K562 (cell line): Measurements from ENCODE around the gene DLG4. TPM values are rescaled to one million over a fixed set of nuclear protein-coding genes. Genes with fewer than 3 reads are reported as not detected.

Source experiments
- ELF1 ChIP-seq: fragments of 200-800 bp; sonication (Bioruptor generic); IDR thresholded peaks from 2 replicates; pipeline ENCODE4 v1.6.1; 2016; ENCODE audit warnings: missing genetic modification characterization, missing compliant biosample characterization
- NBN ChIP-seq: fragments of 450-650 bp; IDR thresholded peaks from 2 replicates; pipeline ENCODE4 v1.6.1; 2016; ENCODE audit warnings: low read depth, mild to moderate bottlenecking
- SNIP1 ChIP-seq: fragments of 450-650 bp; IDR thresholded peaks from 2 replicates; pipeline ENCODE4 v1.7.1; 2017; ENCODE audit warnings: low read depth, mild to moderate bottlenecking
- TAL1 ChIP-seq: fragments of 450-650 bp; IDR thresholded peaks from 2 replicates; pipeline ENCODE4 v1.6.1; 2016; ENCODE audit warnings: mild to moderate bottlenecking
- ZNF408 ChIP-seq: fragments of 250-450 bp; sonication (Bioruptor Pico); IDR thresholded peaks from 2 replicates; pipeline ENCODE4 v1.4.0; 2020; ENCODE audit warnings: low read depth, mild to moderate bottlenecking, moderate library complexity
- ZNF586 ChIP-seq: fragments of 450-650 bp; formaldehyde crosslinking; conservative IDR thresholded peaks from 2 replicates; pipeline ENCODE4 v1.4.0; 2020; ENCODE audit warnings: mild to moderate bottlenecking, moderate library complexity
- polyA plus RNA-seq, 8 experiments: library from polyadenylated mRNA; depleted of rRNA in 4 of 8; stranded (reverse) in 5 of 8; unstranded in 3 of 8; fragments of >200 nt; fragmentation: Nextera tagmentation in 2 of 8; fragmentation: Illumina TruSeq in 1 of 8; extraction: Ambion mirVana in 2 of 8; extraction: Trizol in 1 of 8; gene quantifications; 2 replicates each; pipeline versions ENCODE4 v1.2.1 to v1.2.3, GENCODE V29; 2011 to 2014; ENCODE audit warnings: inconsistent platforms in 1 of 8, missing spikeins in 1 of 8
- total RNA-seq, 7 experiments: library from RNA; depleted of rRNA in 6 of 7; stranded (reverse); fragments of >200 nt in 6 of 7; fragmentation: Illumina TruSeq in 2 of 7; extraction: Trizol in 2 of 7; gene quantifications; 2 replicates each; pipeline versions ENCODE4 v1.2.1 to v1.2.3, GENCODE V29; 2011 to 2021; ENCODE audit warnings: low replicate concordance in 1 of 7
- TF ChIP-seq, protein P1 (sequence below): fragments of 200-600 bp; sonication (generic); IDR thresholded peaks from one replicate; pipeline ENCODE4 v1.6.1; 2012; ENCODE audit warnings: mild to moderate bottlenecking, low read depth, low read length, inconsistent platforms
- TF ChIP-seq, protein P2 (sequence below): fragments of 450-650 bp; IDR thresholded peaks from 2 replicates; pipeline ENCODE4 v1.6.1; 2016; ENCODE audit warnings: low read depth, mild to moderate bottlenecking, moderate library complexity
- TF ChIP-seq, protein P3 (sequence below): fragments of 250-450 bp; sonication (Bioruptor Pico); IDR thresholded peaks from 2 replicates; pipeline ENCODE4 v1.9.0; 2021; ENCODE audit warnings: mild to moderate bottlenecking
- TF ChIP-seq, protein P4 (sequence below): fragments of 250-450 bp; sonication (Bioruptor Pico); IDR thresholded peaks from 2 replicates; pipeline ENCODE4 v1.8.0; 2022; ENCODE audit warnings: inconsistent platforms, mild to moderate bottlenecking, moderate library complexity, borderline replicate concordance
- TF ChIP-seq, protein P5 (sequence below), 3 experiments: IDR thresholded peaks in 2 of 3; conservative IDR thresholded peaks in 1 of 3; 2 replicates each; pipeline ENCODE4 v1.5.1; 2011 to 2012; ENCODE audit warnings: low read length in 3 of 3, mild to moderate bottlenecking in 3 of 3, control low read depth in 2 of 3, improper control_type of control experiment in 1 of 3, inconsistent platforms in 1 of 3, low read depth in 1 of 3, mixed read lengths in 1 of 3, moderate library complexity in 1 of 3; ENCODE audit not compliant: insufficient read depth in 2 of 3

Gene DLG4
- total and polyA plus RNA-seq, 9 of the 15 experiments (the other 6 are each of a cell fraction or from before 2014, with no cell fraction given): 0.03 to 12.0 (median 4.1) TPM

DNA sequence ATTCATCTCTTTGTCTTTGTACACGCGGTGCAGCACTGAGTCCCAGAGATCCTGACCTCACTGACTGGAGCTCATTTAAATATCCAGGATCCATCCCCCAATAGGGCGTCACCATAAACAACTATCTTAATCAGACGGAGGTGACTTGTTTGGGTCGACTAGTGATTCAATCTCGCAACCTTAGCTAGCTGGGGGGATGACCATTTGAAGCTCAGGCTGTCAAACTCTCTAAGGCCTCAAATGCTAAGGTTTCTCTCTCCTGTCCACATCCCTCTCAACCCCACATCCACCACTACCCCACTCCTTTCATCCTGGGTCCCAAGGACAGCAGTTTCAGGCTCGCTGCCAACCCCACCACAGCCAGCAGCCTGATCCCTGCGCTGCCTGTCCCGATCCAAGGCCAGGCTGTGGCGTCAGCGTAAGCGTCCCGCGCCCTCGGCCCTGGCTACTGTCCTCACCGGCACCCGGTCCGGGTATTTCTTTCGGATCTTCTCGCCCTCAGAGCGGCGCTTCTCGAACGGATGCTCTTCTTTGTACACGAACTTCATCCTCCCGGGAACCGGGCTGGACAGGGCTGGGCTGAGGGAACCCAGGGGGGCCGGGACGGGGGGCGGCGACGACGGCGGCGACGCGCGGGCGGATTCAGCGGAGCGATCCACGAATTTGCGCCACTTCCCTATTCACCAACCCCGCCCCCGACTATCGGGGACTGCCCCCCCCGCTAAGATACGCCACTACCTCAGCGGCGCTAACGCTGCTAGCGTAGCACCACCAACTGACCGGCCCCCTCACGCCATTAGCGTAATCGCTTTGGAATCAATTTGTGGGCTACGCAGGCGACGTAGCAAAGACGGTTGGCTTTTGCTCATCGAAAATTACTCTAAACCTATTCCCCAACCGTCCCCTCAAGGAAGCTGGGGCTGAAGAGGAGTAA, 22.4 kb upstream of the DLG4 start, which contains the start of gene GABARAP (continued):
- TF ChIP-seq, protein P1, sequence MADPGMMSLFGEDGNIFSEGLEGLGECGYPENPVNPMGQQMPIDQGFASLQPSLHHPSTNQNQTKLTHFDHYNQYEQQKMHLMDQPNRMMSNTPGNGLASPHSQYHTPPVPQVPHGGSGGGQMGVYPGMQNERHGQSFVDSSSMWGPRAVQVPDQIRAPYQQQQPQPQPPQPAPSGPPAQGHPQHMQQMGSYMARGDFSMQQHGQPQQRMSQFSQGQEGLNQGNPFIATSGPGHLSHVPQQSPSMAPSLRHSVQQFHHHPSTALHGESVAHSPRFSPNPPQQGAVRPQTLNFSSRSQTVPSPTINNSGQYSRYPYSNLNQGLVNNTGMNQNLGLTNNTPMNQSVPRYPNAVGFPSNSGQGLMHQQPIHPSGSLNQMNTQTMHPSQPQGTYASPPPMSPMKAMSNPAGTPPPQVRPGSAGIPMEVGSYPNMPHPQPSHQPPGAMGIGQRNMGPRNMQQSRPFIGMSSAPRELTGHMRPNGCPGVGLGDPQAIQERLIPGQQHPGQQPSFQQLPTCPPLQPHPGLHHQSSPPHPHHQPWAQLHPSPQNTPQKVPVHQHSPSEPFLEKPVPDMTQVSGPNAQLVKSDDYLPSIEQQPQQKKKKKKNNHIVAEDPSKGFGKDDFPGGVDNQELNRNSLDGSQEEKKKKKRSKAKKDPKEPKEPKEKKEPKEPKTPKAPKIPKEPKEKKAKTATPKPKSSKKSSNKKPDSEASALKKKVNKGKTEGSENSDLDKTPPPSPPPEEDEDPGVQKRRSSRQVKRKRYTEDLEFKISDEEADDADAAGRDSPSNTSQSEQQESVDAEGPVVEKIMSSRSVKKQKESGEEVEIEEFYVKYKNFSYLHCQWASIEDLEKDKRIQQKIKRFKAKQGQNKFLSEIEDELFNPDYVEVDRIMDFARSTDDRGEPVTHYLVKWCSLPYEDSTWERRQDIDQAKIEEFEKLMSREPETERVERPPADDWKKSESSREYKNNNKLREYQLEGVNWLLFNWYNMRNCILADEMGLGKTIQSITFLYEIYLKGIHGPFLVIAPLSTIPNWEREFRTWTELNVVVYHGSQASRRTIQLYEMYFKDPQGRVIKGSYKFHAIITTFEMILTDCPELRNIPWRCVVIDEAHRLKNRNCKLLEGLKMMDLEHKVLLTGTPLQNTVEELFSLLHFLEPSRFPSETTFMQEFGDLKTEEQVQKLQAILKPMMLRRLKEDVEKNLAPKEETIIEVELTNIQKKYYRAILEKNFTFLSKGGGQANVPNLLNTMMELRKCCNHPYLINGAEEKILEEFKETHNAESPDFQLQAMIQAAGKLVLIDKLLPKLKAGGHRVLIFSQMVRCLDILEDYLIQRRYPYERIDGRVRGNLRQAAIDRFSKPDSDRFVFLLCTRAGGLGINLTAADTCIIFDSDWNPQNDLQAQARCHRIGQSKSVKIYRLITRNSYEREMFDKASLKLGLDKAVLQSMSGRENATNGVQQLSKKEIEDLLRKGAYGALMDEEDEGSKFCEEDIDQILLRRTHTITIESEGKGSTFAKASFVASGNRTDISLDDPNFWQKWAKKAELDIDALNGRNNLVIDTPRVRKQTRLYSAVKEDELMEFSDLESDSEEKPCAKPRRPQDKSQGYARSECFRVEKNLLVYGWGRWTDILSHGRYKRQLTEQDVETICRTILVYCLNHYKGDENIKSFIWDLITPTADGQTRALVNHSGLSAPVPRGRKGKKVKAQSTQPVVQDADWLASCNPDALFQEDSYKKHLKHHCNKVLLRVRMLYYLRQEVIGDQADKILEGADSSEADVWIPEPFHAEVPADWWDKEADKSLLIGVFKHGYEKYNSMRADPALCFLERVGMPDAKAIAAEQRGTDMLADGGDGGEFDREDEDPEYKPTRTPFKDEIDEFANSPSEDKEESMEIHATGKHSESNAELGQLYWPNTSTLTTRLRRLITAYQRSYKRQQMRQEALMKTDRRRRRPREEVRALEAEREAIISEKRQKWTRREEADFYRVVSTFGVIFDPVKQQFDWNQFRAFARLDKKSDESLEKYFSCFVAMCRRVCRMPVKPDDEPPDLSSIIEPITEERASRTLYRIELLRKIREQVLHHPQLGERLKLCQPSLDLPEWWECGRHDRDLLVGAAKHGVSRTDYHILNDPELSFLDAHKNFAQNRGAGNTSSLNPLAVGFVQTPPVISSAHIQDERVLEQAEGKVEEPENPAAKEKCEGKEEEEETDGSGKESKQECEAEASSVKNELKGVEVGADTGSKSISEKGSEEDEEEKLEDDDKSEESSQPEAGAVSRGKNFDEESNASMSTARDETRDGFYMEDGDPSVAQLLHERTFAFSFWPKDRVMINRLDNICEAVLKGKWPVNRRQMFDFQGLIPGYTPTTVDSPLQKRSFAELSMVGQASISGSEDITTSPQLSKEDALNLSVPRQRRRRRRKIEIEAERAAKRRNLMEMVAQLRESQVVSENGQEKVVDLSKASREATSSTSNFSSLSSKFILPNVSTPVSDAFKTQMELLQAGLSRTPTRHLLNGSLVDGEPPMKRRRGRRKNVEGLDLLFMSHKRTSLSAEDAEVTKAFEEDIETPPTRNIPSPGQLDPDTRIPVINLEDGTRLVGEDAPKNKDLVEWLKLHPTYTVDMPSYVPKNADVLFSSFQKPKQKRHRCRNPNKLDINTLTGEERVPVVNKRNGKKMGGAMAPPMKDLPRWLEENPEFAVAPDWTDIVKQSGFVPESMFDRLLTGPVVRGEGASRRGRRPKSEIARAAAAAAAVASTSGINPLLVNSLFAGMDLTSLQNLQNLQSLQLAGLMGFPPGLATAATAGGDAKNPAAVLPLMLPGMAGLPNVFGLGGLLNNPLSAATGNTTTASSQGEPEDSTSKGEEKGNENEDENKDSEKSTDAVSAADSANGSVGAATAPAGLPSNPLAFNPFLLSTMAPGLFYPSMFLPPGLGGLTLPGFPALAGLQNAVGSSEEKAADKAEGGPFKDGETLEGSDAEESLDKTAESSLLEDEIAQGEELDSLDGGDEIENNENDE: no peak
- TF ChIP-seq, protein P2, sequence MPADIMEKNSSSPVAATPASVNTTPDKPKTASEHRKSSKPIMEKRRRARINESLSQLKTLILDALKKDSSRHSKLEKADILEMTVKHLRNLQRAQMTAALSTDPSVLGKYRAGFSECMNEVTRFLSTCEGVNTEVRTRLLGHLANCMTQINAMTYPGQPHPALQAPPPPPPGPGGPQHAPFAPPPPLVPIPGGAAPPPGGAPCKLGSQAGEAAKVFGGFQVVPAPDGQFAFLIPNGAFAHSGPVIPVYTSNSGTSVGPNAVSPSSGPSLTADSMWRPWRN: no peak
- TF ChIP-seq ZNF408 (CRISPR knock-in tag) (no peak), TAL1 (no peak), SNIP1 (no peak), ELF1 (tag) (peak; percentile 72), NBN (no peak), ZNF586 (CRISPR knock-in tag) (no peak)
- TF ChIP-seq, protein P3, sequence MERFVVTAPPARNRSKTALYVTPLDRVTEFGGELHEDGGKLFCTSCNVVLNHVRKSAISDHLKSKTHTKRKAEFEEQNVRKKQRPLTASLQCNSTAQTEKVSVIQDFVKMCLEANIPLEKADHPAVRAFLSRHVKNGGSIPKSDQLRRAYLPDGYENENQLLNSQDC (CRISPR knock-in tag): no peak
- TF ChIP-seq, protein P4, sequence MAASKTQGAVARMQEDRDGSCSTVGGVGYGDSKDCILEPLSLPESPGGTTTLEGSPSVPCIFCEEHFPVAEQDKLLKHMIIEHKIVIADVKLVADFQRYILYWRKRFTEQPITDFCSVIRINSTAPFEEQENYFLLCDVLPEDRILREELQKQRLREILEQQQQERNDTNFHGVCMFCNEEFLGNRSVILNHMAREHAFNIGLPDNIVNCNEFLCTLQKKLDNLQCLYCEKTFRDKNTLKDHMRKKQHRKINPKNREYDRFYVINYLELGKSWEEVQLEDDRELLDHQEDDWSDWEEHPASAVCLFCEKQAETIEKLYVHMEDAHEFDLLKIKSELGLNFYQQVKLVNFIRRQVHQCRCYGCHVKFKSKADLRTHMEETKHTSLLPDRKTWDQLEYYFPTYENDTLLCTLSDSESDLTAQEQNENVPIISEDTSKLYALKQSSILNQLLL (CRISPR knock-in tag): no peak
- TF ChIP-seq, protein P5, sequence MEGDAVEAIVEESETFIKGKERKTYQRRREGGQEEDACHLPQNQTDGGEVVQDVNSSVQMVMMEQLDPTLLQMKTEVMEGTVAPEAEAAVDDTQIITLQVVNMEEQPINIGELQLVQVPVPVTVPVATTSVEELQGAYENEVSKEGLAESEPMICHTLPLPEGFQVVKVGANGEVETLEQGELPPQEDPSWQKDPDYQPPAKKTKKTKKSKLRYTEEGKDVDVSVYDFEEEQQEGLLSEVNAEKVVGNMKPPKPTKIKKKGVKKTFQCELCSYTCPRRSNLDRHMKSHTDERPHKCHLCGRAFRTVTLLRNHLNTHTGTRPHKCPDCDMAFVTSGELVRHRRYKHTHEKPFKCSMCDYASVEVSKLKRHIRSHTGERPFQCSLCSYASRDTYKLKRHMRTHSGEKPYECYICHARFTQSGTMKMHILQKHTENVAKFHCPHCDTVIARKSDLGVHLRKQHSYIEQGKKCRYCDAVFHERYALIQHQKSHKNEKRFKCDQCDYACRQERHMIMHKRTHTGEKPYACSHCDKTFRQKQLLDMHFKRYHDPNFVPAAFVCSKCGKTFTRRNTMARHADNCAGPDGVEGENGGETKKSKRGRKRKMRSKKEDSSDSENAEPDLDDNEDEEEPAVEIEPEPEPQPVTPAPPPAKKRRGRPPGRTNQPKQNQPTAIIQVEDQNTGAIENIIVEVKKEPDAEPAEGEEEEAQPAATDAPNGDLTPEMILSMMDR (IDR thresholded peaks at IDR 0.05 in 2 of 3, conservative IDR thresholded peaks at IDR 0.05 in 1 of 3; ENCODE audit: insufficient read depth in 2 of 3, low read depth in 1 of 3, low read length in 3 of 3): no peak
